K562 (cell line): ENCODE measurements around the gene MET. TPM values are rescaled to one million over a fixed set of nuclear protein-coding genes. Genes with fewer than 3 reads are reported as not detected.

Experiments used
- BRF1 ChIP-seq: IDR thresholded peaks from 3 replicates; pipeline ENCODE4 v1.6.1; 2011; ENCODE audit warnings: borderline replicate concordance, mild to moderate bottlenecking; ENCODE audit not compliant: insufficient read length; ENCODE audit errors: extremely low read depth
- ELK3 ChIP-seq: fragments of 450-650 bp; formaldehyde crosslinking; IDR thresholded peaks from 2 replicates; pipeline ENCODE4 v1.4.0; 2020; ENCODE audit warnings: mild to moderate bottlenecking
- GABPB2 ChIP-seq: fragments of 250-450 bp; sonication (Bioruptor Pico); conservative IDR thresholded peaks from 2 replicates; pipeline ENCODE4 v1.5.1; 2021; ENCODE audit warnings: mild to moderate bottlenecking
- HNRNPK ChIP-seq: fragments of 200-400 bp; formaldehyde crosslinking; IDR thresholded peaks from one replicate; pipeline ENCODE4 v1.6.1; 2018; ENCODE audit warnings: mild to moderate bottlenecking, low read depth, low read length; ENCODE audit not compliant: poor library complexity, severe bottlenecking
- MGA ChIP-seq: fragments of 450-650 bp; IDR thresholded peaks from 2 replicates; pipeline ENCODE4 v1.6.1; 2016; ENCODE audit warnings: mild to moderate bottlenecking, moderate library complexity
- SUPT5H ChIP-seq: fragments of 450-650 bp; IDR thresholded peaks from 2 replicates; pipeline ENCODE4 v1.6.1; 2016
- TBP ChIP-seq: optimal IDR thresholded peaks from 2 replicates; pipeline ENCODE3; 2011; ENCODE audit warnings: low read depth, low read length, improper control_type of control experiment
- THRA ChIP-seq: fragments of 450-650 bp; IDR thresholded peaks from 2 replicates; pipeline ENCODE4 v1.6.1; 2017; ENCODE audit warnings: mild to moderate bottlenecking, moderate library complexity
- ZHX1 ChIP-seq: fragments of 150-350 bp; conservative IDR thresholded peaks from 2 replicates; pipeline ENCODE4 v1.6.1; 2014; ENCODE audit warnings: low read length
- ZNF384 ChIP-seq: IDR thresholded peaks from 2 replicates; pipeline ENCODE4 v1.6.1; 2012; ENCODE audit warnings: low read depth, low read length, improper control_type of control experiment
- polyA plus RNA-seq, 8 experiments: library from polyadenylated mRNA; depleted of rRNA in 4 of 8; stranded (reverse) in 5 of 8; unstranded in 3 of 8; fragments of >200 nt; fragmentation: Nextera tagmentation in 2 of 8; fragmentation: Illumina TruSeq in 1 of 8; extraction: Ambion mirVana in 2 of 8; extraction: Trizol in 1 of 8; gene quantifications; 2 replicates each; pipeline versions ENCODE4 v1.2.1 to v1.2.3, GENCODE V29; 2011 to 2014; ENCODE audit warnings: inconsistent platforms in 1 of 8, missing spikeins in 1 of 8
- total RNA-seq, 7 experiments: library from RNA; depleted of rRNA in 6 of 7; stranded (reverse); fragments of >200 nt in 6 of 7; fragmentation: Illumina TruSeq in 2 of 7; extraction: Trizol in 2 of 7; gene quantifications; 2 replicates each; pipeline versions ENCODE4 v1.2.1 to v1.2.3, GENCODE V29; 2011 to 2021; ENCODE audit warnings: low replicate concordance in 1 of 7

MET gene
- total and polyA plus RNA-seq, 9 of the 15 experiments (the other 6 are each of a cell fraction or from before 2014, with no cell fraction given): 0.84 to 2.4 (median 1.1) TPM

GRCh38 chr7:116626886-116627285 lies 45.1 kb upstream of the MET start (continued):
- TF ChIP-seq MGA (peak; percentile 45; the same call in 1 of the 2 replicates), ELK3 (CRISPR knock-in tag) (no peak), ZHX1 (no peak), GABPB2 (CRISPR knock-in tag) (no peak), THRA (no peak), TBP (no peak), ZNF384 (no peak), HNRNPK (no peak), BRF1 (no peak), SUPT5H (no peak)
